H1 (cell line): Measurements from ENCODE around the gene PDE3A. TPM values are rescaled to one million over a fixed set of nuclear protein-coding genes. Genes with fewer than 3 reads are reported as not detected.

Source experiments
- CTCF ChIA-PET: fragments of 300-600 bp; sonication (Branson Sonifier 250); formaldehyde crosslinking; loops from one replicate; lab custom pipeline; 2021; ENCODE audit not compliant: partially characterized antibody; lab: Charles Lee
- POLR2A ChIA-PET: fragments of 300-600 bp; sonication (Branson Sonifier 250); formaldehyde crosslinking; loops from one replicate; lab custom pipeline; 2021; ENCODE audit warnings: inconsistent platforms; ENCODE audit not compliant: partially characterized antibody; lab: Charles Lee
- DNase-seq, 2 experiments: peaks; one replicate each; pipeline versions ENCODE4 v3.0.0 to v3.0.0-alpha.2; 2010 to 2022; ENCODE audit warnings: low spot score in 2 of 2, low read depth in 1 of 2, mixed read lengths in 1 of 2
- FAIRE-seq: peaks from 2 replicates; lab custom pipeline; 2011; peaks lifted over from hg19 to GRCh38; lab: Jason Lieb, UNC
- H2AFZ ChIP-seq: 2 replicates; pipeline ENCODE4 v1.8.1; 2012; ENCODE audit warnings: low read length, inconsistent platforms
- H2AK5ac ChIP-seq: 2 replicates; pipeline ENCODE4 v1.6.1; 2013; ENCODE audit warnings: low read depth, low read length
- H2BK120ac ChIP-seq: replicated peaks from 2 replicates; pipeline ENCODE3; 2013; ENCODE audit warnings: low read depth, low read length, inconsistent platforms
- H2BK12ac ChIP-seq: 2 replicates; pipeline ENCODE4 v1.6.1; 2013; ENCODE audit warnings: low read depth, low read length
- H2BK15ac ChIP-seq: 2 replicates; pipeline ENCODE4 v1.6.1; 2013; ENCODE audit warnings: low read length
- H2BK20ac ChIP-seq: 2 replicates; pipeline ENCODE4 v1.6.1; 2013; ENCODE audit warnings: low read length
- H2BK5ac ChIP-seq: 2 replicates; pipeline ENCODE4 v1.6.1; 2013; ENCODE audit warnings: low read depth, low read length
- H3K14ac ChIP-seq: 2 replicates; pipeline ENCODE4 v1.6.1; 2013; ENCODE audit warnings: inconsistent platforms; ENCODE audit not compliant: insufficient read length
- H3K18ac ChIP-seq: 2 replicates; pipeline ENCODE4 v1.6.1; 2013; ENCODE audit warnings: low read length; ENCODE audit errors: extremely low read depth
- H3K23ac ChIP-seq: 2 replicates; pipeline ENCODE4 v1.6.1; 2013; ENCODE audit warnings: inconsistent platforms; ENCODE audit not compliant: insufficient read length
- H3K23me2 ChIP-seq: 2 replicates; pipeline ENCODE4 v1.6.1; 2013; ENCODE audit warnings: low read depth, low read length
- H3K27ac ChIP-seq: 2 replicates; pipeline ENCODE4 v1.6.1; 2011; ENCODE audit warnings: low read depth, low read length, inconsistent platforms
- H3K27me3 ChIP-seq, 4 experiments: replicated peaks in 1 of 4; 1 replicate in 1 of 4; 2 replicates in 3 of 4; pipeline versions ENCODE4 v1.6.1 to v1.8.1; 2011 to 2013; ENCODE audit warnings: low read length in 3 of 4, mild to moderate bottlenecking in 3 of 4, inconsistent platforms in 2 of 4, mixed read lengths in 2 of 4, moderate library complexity in 1 of 4; ENCODE audit not compliant: control insufficient read depth in 3 of 4, insufficient read depth in 3 of 4; ENCODE audit errors: extremely low read depth in 1 of 4
- H3K36me3 ChIP-seq, 4 experiments: 2 replicates each; pipeline versions ENCODE4 v1.6.1 to v1.8.1; 2011 to 2013; ENCODE audit warnings: mild to moderate bottlenecking in 4 of 4, low read length in 3 of 4, moderate library complexity in 2 of 4, control low read depth in 1 of 4, inconsistent platforms in 1 of 4; ENCODE audit not compliant: insufficient read depth in 4 of 4, control insufficient read depth in 2 of 4
- H3K4ac ChIP-seq: replicated peaks from 2 replicates; pipeline ENCODE3; 2013; ENCODE audit warnings: low read length, low read depth, mixed read lengths, inconsistent platforms; ENCODE audit not compliant: insufficient read length
- H3K4me1 ChIP-seq, 4 experiments: replicated peaks in 1 of 4; 1 replicate in 1 of 4; 2 replicates in 3 of 4; pipeline versions ENCODE4 v1.6.1 to v1.8.1; 2011 to 2013; ENCODE audit warnings: low read length in 3 of 4, inconsistent platforms in 2 of 4, mixed read lengths in 1 of 4; ENCODE audit not compliant: insufficient read depth in 4 of 4, control insufficient read depth in 3 of 4
- H3K4me2 ChIP-seq, 2 experiments: 2 replicates each; pipeline versions ENCODE4 v1.6.1 to v1.8.1; 2011 to 2013; ENCODE audit warnings: low read depth in 2 of 2, low read length in 2 of 2, control low read depth in 1 of 2, inconsistent platforms in 1 of 2, mild to moderate bottlenecking in 1 of 2; ENCODE audit not compliant: insufficient read depth in 1 of 2
- H3K4me3 ChIP-seq, 4 experiments: fragments of 200-600, 300-600 bp in 1 of 4; sonication (generic), shearing (Covaris generic), sonication (Bioruptor Twin) in 1 of 4; 2 replicates each; pipeline versions ENCODE4 v1.5.1 to v1.8.1; 2011 to 2016; ENCODE audit warnings: low read length in 4 of 4, low read depth in 3 of 4, control low read depth in 2 of 4, inconsistent platforms in 2 of 4, mild to moderate bottlenecking in 2 of 4, mixed read lengths in 1 of 4, moderate library complexity in 1 of 4; ENCODE audit not compliant: insufficient read depth in 2 of 4; ENCODE audit errors: extremely low read depth in 1 of 4
- H3K56ac ChIP-seq: replicated peaks from 2 replicates; pipeline ENCODE3; 2013; ENCODE audit warnings: low read depth, mild to moderate bottlenecking, mixed read lengths, low read length, inconsistent platforms; ENCODE audit not compliant: insufficient read length
- H3K79me1 ChIP-seq: 2 replicates; pipeline ENCODE4 v1.6.1; 2013; ENCODE audit warnings: low read depth, low read length, control low read depth
- H3K79me2 ChIP-seq, 2 experiments: 2 replicates each; pipeline versions ENCODE4 v1.6.1 to v1.8.1; 2012 to 2013; ENCODE audit warnings: low read length in 2 of 2, mild to moderate bottlenecking in 2 of 2, inconsistent platforms in 1 of 2; ENCODE audit not compliant: insufficient read depth in 2 of 2, control insufficient read depth in 1 of 2
- H3K9ac ChIP-seq, 4 experiments: replicated peaks in 1 of 4; 1 replicate in 1 of 4; 2 replicates in 3 of 4; pipeline versions ENCODE4 v1.6.1 to v1.8.1; 2011 to 2013; ENCODE audit warnings: low read depth in 3 of 4, low read length in 3 of 4, control low read depth in 2 of 4, mild to moderate bottlenecking in 2 of 4, moderate library complexity in 2 of 4, inconsistent platforms in 1 of 4; ENCODE audit errors: extremely low read depth in 1 of 4
- H3K9me3 ChIP-seq, 2 experiments: 2 replicates each; pipeline versions ENCODE4 v1.6.1 to v1.8.1; 2012 to 2013; ENCODE audit warnings: mild to moderate bottlenecking in 2 of 2, moderate library complexity in 2 of 2, control low read depth in 1 of 2, inconsistent platforms in 1 of 2, low read depth in 1 of 2, low read length in 1 of 2, mixed read lengths in 1 of 2; ENCODE audit not compliant: insufficient read depth in 2 of 2
- H4K20me1 ChIP-seq, 2 experiments: replicated peaks in 1 of 2; 2 replicates each; pipeline versions ENCODE3 to v1.8.1; 2011 to 2013; ENCODE audit warnings: inconsistent platforms in 2 of 2, low read length in 2 of 2, mild to moderate bottlenecking in 1 of 2; ENCODE audit not compliant: insufficient read depth in 2 of 2, control insufficient read depth in 1 of 2
- H4K5ac ChIP-seq: 2 replicates; pipeline ENCODE4 v1.6.1; 2013; ENCODE audit warnings: low read length, low read depth, mixed read lengths, inconsistent platforms; ENCODE audit not compliant: insufficient read length
- H4K8ac ChIP-seq: 2 replicates; pipeline ENCODE4 v1.8.0; 2013; ENCODE audit warnings: mild to moderate bottlenecking, moderate library complexity, low read length, inconsistent platforms; ENCODE audit not compliant: insufficient read depth; ENCODE audit errors: extremely low read depth
- H4K91ac ChIP-seq: replicated peaks from 2 replicates; pipeline ENCODE3; 2013; ENCODE audit warnings: low read length, mixed read lengths, inconsistent platforms; ENCODE audit not compliant: insufficient read length
- CHD7 ChIP-seq: fragments of 300-600 bp; sonication (generic); IDR thresholded peaks from 2 replicates; pipeline ENCODE4 v1.7.1; 2012; ENCODE audit warnings: low read length, moderate library complexity, mild to moderate bottlenecking, inconsistent platforms; ENCODE audit not compliant: insufficient replicate concordance
- polyA plus RNA-seq, 7 experiments: library from polyadenylated mRNA; depleted of rRNA in 3 of 7; stranded (reverse) in 5 of 7; unstranded in 2 of 7; fragments of >200 nt in 5 of 7; fragments of 200-250 nt in 2 of 7; gene quantifications; 1 replicate in 5 of 7; 2 replicates in 1 of 7; 4 replicates in 1 of 7; pipeline versions ENCODE4 v1.2.1 to v1.2.3, GENCODE V29; 2011 to 2013; ENCODE audit warnings: missing spikeins in 2 of 7, mixed read lengths in 2 of 7
- total RNA-seq: library from RNA; stranded (reverse); fragmentation: NEBNext Ultra II Directional; extraction: Animal tissue kit (Norgen Biotek cat#: 25700); gene quantifications from 2 replicates; pipeline ENCODE4 v1.2.1, GENCODE V29; 2021

Gene PDE3A
- total and polyA plus RNA-seq, 2 of the 8 experiments (the other 6 are each of a cell fraction or from before 2014, with no cell fraction given) = 1.4 to 3.4 TPM

DNA sequence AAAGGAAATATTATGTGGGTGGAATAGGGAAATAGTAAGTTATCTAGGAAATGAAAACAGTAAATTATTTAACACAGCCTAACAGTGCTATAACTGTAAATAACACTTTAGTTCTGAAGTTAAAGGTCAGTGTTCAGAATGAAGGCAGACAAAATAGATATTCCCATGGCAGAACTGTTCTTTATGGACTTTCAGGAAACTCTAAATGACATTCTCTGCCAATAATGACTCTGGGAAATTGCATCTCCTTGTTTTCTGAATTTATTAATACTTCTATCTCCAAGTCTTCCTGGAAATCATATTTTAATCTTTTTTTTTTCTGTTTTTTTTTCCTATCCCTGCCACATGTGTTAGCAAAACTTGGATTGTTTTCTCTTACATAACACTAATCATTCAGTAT, 101.4 kb downstream of the PDE3A start:
- no peak overlapping the region for H2BK5ac ChIP-seq
- H3K23ac ChIP-seq = no peak overlapping the region
- H4K5ac ChIP-seq = no peak overlapping the region
- CTCF ChIA-PET = no interaction called here
- POLR2A ChIA-PET = no interaction called here
- no peak overlapping the region for H2BK12ac ChIP-seq
- no peak overlapping the region for H4K8ac ChIP-seq
- H3K4me3 ChIP-seq = no peak overlapping the region
- no peaks in the 10 kb centered on the region for H3K36me3 ChIP-seq
- no peak overlapping the region for H3K4me2 ChIP-seq
- no peak overlapping the region for H2AK5ac ChIP-seq
- DNase-seq = no peak
- no peak overlapping the region for H3K56ac ChIP-seq
- H3K9me3 ChIP-seq = peaks cover 0 to 5% of the 10 kb centered on the region in 2 experiments; a peak in 3 of 4 replicates
- no peak overlapping the region for H2BK120ac ChIP-seq
- no peak overlapping the region for H2BK20ac ChIP-seq
- no peak overlapping the region for H3K9ac ChIP-seq
- H3K27me3 ChIP-seq = no peaks in the 10 kb centered on the region
- H3K18ac ChIP-seq = no peak overlapping the region
- no peaks in the 10 kb centered on the region for H3K79me1 ChIP-seq
- H3K79me2 ChIP-seq = no peaks in the 10 kb centered on the region
- H2BK15ac ChIP-seq = no peak overlapping the region
- no peaks in the 10 kb centered on the region for H3K4me1 ChIP-seq
- FAIRE-seq = no peak
- H3K23me2 ChIP-seq = no peaks in the 10 kb centered on the region
- H4K91ac ChIP-seq = no peak overlapping the region
- no peaks in the 10 kb centered on the region for H4K20me1 ChIP-seq
- H3K27ac ChIP-seq = no peak overlapping the region
- H2AFZ ChIP-seq = no peak overlapping the region
- no peak overlapping the region for H3K14ac ChIP-seq
- H3K4ac ChIP-seq = no peak overlapping the region
- no peak for TF ChIP-seq CHD7
